ENCODE data around the gene CNGB1. TPM values are rescaled to one million over a fixed set of nuclear protein-coding genes. Genes with fewer than 3 reads are reported as not detected.

CNGB1 gene
- total and polyA plus RNA-seq, 8 donors: 0.03 to 0.23 (median 0.14) TPM; not detected in 1

DNA sequence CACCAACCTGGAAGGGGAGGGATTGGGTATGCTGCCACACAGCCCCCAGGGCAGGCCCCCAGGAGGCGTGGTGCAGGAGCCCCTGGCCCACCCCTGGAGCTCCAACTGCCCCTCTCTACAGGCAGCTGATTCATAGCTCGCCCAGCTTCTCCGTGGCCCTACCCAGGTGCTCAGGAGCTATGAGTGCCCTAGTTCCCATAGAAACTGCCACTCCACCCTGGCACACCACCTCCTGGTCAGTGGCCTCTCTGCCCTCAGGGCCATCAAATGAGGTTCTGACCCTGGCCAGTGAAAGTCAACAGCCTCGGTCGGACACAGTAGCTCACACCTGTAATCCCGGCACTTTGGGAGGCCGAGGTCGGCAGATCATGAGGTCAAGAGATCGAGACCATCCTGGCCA lies 18.0 kb downstream of the CNGB1 start:
- Histone ChIP-seq H3K4me3 (no peak overlapping the region), H3K27ac (no peak overlapping the region), H3K9me3 (no peaks in the 10 kb centered on the region), H3K4me1 (no peaks in the 10 kb centered on the region), H3K27me3 (no peaks in the 10 kb centered on the region), H3K36me3 (no peaks in the 10 kb centered on the region)
- ATAC-seq (peak; percentile 90), DNase-seq (peak in 1 of 4 donors; percentile 71)
- TF ChIP-seq, protein P1, sequence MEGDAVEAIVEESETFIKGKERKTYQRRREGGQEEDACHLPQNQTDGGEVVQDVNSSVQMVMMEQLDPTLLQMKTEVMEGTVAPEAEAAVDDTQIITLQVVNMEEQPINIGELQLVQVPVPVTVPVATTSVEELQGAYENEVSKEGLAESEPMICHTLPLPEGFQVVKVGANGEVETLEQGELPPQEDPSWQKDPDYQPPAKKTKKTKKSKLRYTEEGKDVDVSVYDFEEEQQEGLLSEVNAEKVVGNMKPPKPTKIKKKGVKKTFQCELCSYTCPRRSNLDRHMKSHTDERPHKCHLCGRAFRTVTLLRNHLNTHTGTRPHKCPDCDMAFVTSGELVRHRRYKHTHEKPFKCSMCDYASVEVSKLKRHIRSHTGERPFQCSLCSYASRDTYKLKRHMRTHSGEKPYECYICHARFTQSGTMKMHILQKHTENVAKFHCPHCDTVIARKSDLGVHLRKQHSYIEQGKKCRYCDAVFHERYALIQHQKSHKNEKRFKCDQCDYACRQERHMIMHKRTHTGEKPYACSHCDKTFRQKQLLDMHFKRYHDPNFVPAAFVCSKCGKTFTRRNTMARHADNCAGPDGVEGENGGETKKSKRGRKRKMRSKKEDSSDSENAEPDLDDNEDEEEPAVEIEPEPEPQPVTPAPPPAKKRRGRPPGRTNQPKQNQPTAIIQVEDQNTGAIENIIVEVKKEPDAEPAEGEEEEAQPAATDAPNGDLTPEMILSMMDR (IDR thresholded peaks at IDR 0.05): no peak
- intact Hi-C loops (cut with DNase I): no loop called here

- Histone ChIP-seq H3K4me1 (no peaks in the 10 kb centered on the region), H3K36me3 (no peaks in the 10 kb centered on the region), H3K9me3 (no peaks in the 10 kb centered on the region), H3K27ac (no peak overlapping the region), H3K4me3 (no peak overlapping the region), H3K27me3 (no peaks in the 10 kb centered on the region)
- intact Hi-C loops (cut with DNase I): no loop called here
- TF ChIP-seq, protein P1 (IDR thresholded peaks at IDR 0.05): no peak
- no peak for ATAC-seq
- no peak for DNase-seq
Measured at GRCh38 chr16:57951204-57951960, 19.5 kb downstream of the CNGB1 start.

GRCh38 chr16:57950382-57950781 lies 20.5 kb downstream of the CNGB1 start:
- TF ChIP-seq, protein P1 (IDR thresholded peaks at IDR 0.05): no peak
- no peak for ATAC-seq

DNA sequence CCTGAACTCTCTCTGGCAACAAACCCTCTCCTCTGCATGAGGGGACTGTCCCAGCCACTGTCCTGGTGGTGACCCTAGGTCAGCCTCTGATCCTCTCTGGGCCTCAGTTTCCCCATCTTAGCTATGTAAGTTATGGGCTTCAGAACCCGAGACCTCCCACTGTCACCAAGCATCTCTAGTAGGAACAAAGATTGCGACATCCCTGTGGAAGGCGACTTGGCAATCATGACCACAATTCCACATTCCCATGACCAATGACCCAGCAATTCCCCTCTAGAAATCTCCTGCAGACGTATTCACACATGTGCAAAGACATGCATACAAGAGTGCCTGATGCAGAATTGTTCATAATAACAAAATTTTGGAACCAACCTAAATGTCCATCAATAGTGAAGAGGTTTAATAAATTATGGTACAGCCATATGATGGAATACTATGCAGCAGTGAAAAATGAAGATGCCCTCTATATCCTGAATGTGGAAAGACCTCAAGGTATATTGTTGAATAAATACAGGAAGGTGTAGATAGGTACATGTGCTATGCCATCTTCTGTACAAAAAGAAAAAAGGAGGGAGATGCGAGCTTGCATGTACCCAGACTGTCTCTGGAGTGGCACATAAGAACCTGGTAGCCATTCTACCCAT lies 21.2 kb downstream of the CNGB1 start:
- H3K36me3 ChIP-seq: no peaks in the 10 kb centered on the region
- no peak for DNase-seq
- TF ChIP-seq, protein P1 (IDR thresholded peaks at IDR 0.05): no peak

More at GRCh38 chr16:57950382-57950781, 20.5 kb downstream of the CNGB1 start:
- H3K4me3 ChIP-seq: no peak overlapping the region
- no peak for DNase-seq
- H3K36me3 ChIP-seq: no peaks in the 10 kb centered on the region
- H3K27ac ChIP-seq: no peak overlapping the region
- no peaks in the 10 kb centered on the region for H3K9me3 ChIP-seq
- intact Hi-C loops (cut with DNase I): no loop called here
- H3K27me3 ChIP-seq: no peaks in the 10 kb centered on the region
- H3K4me1 ChIP-seq: no peaks in the 10 kb centered on the region

DNA sequence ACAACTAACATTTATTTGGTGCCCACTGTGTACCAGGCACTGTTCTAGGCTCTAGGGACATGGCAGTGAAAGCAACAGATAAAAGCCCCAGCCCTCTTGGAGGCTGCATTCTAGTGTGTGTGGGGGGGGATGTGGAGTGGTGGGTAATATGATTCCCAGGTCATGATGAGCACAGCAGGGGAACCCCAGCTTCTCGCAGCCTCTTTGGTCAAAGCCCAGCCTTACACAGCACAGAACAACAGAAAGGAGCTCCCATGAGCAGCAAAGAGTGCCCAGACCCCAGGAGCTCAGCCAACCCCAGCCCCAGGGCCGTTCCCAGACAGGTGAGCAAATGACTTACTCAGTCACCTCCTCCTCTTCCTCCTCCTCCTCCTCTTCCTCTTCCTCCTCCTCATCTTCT lies 21.9 kb downstream of the CNGB1 start:
- no peaks in the 10 kb centered on the region for H3K9me3 ChIP-seq
- no peaks in the 10 kb centered on the region for H3K27me3 ChIP-seq
- ATAC-seq (no peak), DNase-seq (no peak)
- TF ChIP-seq, protein P1 (IDR thresholded peaks at IDR 0.05): no peak
- H3K36me3 ChIP-seq: no peaks in the 10 kb centered on the region
- H3K4me1 ChIP-seq: no peaks in the 10 kb centered on the region
- intact Hi-C loops (cut with DNase I): no loop called here
- H3K4me3 ChIP-seq: no peak overlapping the region
- H3K27ac ChIP-seq: no peak overlapping the region

More for the DNA sequence above, 21.2 kb downstream of the CNGB1 start:
- no peak for ATAC-seq
- H3K27me3 ChIP-seq: no peaks in the 10 kb centered on the region
- intact Hi-C loops (cut with DNase I): no loop called here
- H3K4me1 ChIP-seq: no peaks in the 10 kb centered on the region
- no peaks in the 10 kb centered on the region for H3K9me3 ChIP-seq
- H3K4me3 ChIP-seq: no peak overlapping the region
- H3K27ac ChIP-seq: no peak overlapping the region

Data from left lung (tissue), 10 donors.